ENCODE data around the gene CPZ.

GRCh38 chr4:8559524-8560264 is 32.9 kb upstream of the CPZ start:
- TF ChIP-seq POLR2A (IDR thresholded peaks at IDR 0.05) (no peak), CTCF (IDR thresholded peaks at IDR 0.05) (no peak)
